ENCODE results near the gene RNMT.

GRCh38 chr18:13735681-13736080 lies 9.2 kb downstream of the RNMT start:
- TF ChIP-seq GATA2 (IDR thresholded peaks at IDR 0.05; ENCODE audit: low read depth, low read length) (no peak), GATA3 (IDR thresholded peaks at IDR 0.05; ENCODE audit: low read depth, low read length) (no peak)

All from SH-SY5Y (cell line).